T1000 (cell line): Measurements from ENCODE around the gene C20orf144.
"Not testable (repeated sequence)": the region's sequence is repeated elsewhere in the genome, so short reads cannot be mapped to it uniquely, and the experiment has no call there.

ENCODE experiments used
- DNase-seq: peaks from one replicate; lab custom pipeline; 2025; ENCODE audit warnings: mixed read lengths; lab: John Stamatoyannopoulos, UW

C20orf144 gene

GRCh38 chr20:33693741-33694638 lies 31.9 kb downstream of the C20orf144 start:
- DNase-seq = no peak

- DNase-seq = no peak
Observed at GRCh38 chr20:33694639-33695012, 32.5 kb downstream of the C20orf144 start.

GRCh38 chr20:33696448-33696847 lies 34.3 kb downstream of the C20orf144 start:
- no peak for DNase-seq

GRCh38 chr20:33697129-33697528 lies 35.0 kb downstream of the C20orf144 start:
- DNase-seq = no peak

- not testable (repeated sequence) for DNase-seq
Observed at GRCh38 chr20:33698966-33699365, 36.8 kb downstream of the C20orf144 start.

GRCh38 chr20:33700696-33701441 lies 38.7 kb downstream of the C20orf144 start:
- DNase-seq = not testable (repeated sequence)

GRCh38 chr20:33701629-33702450 lies 39.7 kb downstream of the C20orf144 start:
- DNase-seq = no peak

GRCh38 chr20:33702861-33703260 lies 40.7 kb downstream of the C20orf144 start:
- DNase-seq = no peak

- no peak for DNase-seq
Observed at GRCh38 chr20:33703498-33704137, 41.5 kb downstream of the C20orf144 start.

- no peak for DNase-seq
Observed at GRCh38 chr20:33704197-33704924, 42.2 kb downstream of the C20orf144 start.

- DNase-seq = no peak
Observed at GRCh38 chr20:33707668-33708067, 45.5 kb downstream of the C20orf144 start.

- DNase-seq = no peak
Observed at GRCh38 chr20:33709398-33709797, 47.3 kb downstream of the C20orf144 start.

GRCh38 chr20:33709905-33710541 lies 47.9 kb downstream of the C20orf144 start:
- DNase-seq = no peak

- no peak for DNase-seq
Observed at GRCh38 chr20:33710681-33711445, 48.7 kb downstream of the C20orf144 start.

- DNase-seq = no peak
Observed at GRCh38 chr20:33711446-33711738, 49.3 kb downstream of the C20orf144 start.
